HK-2 (cell line): ENCODE data around the gene RBM17.
"Not testable (repeated sequence)": the region's sequence is repeated elsewhere in the genome, so short reads cannot be mapped to it uniquely, and the experiment has no call there.

Experiments
- DNase-seq: peaks from one replicate; pipeline ENCODE4 v3.0.0-alpha.2; 2018; ENCODE audit not compliant: unreplicated experiment

Gene RBM17

DNA sequence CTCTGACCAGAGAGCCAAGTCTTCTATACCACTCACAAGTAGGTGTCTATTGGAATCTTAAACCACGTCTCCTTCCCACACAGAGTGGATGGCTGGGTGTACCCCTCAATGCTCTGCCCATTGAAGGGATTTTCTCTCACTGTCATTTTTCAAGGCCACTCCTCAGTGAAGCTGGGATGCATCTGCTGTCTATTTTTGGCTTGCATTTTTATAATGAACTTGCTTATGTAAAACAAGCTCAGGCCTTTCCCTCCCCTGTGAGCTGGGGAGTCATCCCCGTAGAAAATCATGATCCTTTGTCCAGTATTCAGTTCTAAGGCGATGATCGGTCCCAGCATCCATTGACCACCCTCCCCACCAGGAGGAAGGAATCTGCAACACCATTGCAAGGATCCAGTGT is 9.8 kb upstream of the RBM17 start:
- DNase-seq: no peak

DNA sequence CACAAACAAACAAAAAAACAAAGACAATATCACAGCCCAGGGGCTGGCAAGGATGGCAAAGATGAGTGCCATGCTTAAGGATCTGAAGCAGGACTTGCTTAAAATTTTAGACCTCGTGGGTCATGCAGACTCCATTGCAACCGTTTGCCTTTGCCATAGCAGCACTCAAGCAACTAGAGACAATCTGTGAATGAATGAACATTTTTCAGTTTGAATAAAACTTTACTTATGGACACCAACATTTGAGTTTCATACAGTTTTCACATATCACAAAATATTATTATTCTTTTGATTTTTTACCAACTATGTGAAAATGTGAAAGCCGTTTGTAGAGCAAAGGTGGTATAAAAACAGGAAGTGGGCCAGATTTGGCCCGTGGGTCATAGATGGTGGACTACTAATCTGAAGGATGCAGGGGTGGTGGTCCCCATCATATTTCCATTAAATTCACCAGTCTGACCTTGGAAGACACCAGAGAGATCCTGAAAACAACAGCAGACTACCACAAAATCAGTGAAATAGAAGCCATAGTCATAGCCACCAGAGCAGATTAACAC is 8.3 kb upstream of the RBM17 start:
- DNase-seq: no peak

DNA sequence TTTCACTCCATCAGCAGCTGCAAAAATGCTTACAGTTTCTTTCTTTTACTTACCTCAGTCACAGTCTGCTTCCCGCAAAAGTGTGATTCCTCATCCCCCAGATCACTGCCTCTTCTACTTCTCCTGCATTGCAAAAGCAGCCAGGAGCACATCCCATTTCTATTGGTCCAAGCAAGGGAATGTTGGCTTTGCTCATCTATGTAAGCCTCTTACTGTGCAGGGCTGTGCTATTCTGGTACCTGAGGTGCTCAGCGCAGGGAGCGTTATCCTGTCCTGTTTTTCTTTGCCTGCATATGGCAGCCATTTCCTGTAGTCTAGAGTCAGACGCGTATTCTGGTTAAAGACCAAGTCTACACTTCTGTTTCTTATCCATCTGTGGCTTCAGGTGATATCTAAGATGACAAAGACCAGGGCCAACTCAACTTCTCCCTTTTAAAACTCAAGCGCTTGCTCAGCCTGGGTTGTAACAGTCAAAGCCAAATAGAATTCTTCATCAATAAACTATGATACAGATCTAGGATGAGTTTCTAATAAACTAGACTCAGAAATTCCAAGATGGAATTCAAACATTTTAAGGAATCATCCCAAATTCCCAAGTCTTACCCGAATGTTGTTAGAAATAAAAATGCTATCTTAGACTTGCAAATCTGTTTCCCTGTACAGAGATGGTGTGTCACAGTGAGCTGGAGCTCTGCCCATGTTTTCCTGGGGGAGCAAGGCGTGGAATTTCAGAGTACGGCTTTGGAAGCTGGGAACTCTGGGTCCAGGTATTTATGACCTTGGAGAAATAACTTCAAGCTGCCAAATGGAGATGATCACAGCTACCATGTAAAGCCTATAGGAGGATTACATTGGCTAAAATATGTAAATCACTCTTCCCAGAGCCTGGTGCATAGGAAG is 6.1 kb upstream of the RBM17 start:
- DNase-seq: no peak

DNA sequence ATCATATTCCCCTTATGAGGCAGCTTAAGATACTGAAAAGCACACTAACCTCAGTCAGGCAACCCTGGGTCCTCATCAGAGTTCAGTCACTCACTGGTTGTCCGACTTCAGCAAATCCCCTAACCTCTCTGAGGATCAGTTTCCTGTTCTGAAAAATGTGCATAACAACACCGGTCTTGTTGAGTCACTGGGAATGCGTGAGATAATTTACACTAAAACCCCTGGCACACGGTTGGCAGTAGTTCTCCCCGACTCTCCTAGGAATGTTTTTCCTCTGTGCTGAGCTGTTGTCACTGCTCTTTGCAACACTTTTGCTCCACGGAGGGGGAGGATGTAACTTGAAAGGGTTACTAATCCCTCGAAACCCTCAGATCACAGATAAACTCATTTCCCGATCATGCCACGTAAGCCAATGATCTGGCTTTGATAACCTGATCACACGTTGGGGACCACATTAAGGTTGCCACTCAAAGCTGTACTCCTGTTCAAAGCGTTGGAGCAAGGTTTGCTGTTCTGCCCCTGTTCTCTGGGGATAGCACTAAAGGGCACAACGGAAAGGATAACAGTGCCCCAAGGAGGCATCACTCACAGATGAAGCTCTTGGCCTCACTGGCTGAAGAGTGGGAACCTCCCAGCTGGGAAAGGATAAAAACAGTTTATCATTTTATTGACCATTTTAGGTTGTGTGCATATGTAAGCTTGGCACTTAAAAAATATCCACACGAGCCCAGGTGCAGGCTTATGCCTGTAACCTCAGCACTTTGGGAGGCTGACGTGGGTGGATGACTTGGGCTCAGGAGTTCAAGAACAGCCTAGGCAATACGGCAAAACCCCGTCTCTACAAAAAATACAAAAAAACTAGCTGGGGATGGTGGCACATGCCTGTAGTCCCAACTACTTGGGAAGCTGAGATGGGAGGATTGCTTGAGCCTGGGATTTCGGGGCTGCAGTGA is 5.0 kb upstream of the RBM17 start:
- no peak for DNase-seq

DNA sequence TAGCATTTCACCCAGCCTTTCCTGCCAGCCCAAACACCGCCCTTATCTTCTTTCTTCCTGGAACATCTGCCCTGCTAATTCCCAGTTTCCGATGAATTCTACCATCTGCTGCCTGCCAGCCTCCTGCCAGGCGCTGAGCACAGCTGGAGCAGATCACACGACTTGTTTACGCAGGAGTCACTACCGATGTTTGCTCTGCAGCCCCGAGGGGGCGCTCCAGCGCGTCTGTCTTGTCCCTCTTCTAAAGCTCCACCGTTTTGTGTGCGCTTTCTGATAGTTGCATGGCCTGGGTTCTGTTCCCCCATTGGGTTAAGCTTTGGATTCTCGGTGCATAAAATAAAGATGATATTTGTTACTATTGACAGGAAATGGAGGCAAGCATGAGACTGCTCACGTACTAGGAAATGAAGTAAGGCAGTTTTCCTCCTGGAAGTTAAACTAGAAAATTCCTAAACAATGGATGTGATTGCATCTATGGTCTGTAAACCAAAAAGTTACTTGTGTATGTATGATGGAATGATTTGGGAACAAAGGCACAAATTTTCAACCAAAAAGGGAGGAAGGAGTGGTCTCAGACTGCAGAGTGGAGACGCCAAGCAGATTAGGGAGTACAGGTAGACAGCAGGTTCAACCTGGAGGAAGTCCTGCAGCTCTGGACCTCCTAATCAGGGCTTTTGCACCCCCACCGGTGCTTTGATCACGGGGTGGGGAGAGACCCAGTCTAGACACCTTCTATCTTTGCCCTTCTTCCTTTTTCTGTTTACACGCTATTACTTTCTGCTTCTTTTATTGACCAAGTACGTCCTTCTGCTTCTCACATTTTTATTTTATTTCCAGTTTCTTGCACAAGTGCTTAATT is 2.2 kb upstream of the RBM17 start:
- no peak for DNase-seq

DNA sequence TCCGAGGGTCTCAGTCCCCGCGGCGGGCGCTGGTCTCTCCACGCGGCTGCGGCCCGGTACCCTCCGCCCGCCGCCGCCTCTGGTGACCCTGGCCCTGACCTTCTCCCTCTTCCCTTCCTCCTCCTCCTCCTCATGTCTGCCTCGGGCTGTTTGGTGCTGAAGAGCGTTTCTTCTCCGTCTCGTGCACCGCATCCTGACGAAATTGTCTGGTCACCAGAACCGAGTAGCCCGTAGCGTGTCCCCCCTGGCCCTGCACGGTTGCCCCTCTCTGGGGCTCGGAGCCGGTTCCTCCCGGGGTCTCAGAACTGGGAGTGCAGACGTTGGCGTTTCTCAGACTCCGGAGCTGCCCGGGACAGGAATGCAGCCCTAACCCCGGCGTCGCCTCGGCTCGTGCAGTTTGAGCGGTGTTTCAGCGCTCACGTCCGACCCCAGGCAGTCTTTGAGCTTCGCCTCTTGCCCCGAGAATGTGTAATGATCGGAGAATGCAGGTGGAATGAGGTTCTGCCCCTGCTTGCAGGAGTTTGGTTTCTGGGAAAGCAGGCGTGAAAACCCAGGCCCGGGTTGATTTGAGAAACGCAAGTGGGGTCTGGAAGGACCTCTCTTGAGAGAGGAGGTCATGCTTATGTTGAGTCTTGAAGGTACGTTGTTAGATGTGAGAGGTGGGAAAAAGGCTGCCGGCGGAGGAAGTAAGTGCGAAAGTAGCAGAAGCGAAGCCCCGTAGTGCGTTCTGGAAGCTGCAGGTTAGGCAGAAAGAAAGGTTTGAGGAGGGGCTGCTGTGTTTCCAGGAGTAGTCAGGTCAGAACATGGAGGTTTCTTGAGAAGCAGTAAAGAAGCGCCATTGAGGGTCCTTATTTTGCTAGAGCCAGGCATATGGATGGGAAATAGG is 743 bp downstream of the RBM17 start:
- peak; percentile 20 for DNase-seq

DNA sequence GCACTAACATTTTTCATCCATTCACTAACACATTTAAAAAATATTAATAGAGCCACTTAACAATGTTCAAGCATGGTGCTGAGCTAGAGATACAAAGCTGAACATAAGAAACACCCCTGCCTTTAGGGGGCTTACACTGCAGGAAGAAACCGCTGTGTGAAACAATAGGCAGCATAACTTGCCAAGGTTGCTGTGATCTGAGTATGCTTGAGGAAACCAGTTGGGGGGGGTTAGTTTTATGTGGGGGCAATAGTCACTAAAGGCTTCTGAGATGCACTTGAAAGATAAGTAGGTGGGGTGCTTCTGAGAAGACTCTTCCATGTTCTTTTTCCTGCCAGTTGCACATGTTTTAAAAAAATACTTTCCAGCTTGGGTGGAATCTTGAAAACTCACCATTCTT is 2.8 kb downstream of the RBM17 start:
- DNase-seq: no peak

DNA sequence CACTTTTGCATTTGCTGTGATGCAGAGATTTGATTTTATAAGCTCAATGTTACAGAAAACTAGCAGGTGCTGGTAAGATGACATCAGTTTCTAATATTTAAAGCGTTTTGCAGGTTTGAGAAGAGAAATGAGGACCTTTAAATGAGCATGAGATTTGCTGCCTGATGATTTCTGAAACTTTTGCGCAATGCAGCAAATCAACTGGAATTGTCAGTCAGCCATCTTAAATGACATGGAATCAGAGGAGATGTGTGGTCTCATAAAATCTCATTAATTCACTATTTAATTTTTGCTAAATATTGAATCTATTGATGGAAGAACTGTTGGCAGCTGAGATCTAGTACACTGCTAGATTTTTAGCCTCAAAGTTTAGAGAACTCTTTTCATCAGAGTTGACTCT is 3.9 kb downstream of the RBM17 start:
- no peak for DNase-seq

DNA sequence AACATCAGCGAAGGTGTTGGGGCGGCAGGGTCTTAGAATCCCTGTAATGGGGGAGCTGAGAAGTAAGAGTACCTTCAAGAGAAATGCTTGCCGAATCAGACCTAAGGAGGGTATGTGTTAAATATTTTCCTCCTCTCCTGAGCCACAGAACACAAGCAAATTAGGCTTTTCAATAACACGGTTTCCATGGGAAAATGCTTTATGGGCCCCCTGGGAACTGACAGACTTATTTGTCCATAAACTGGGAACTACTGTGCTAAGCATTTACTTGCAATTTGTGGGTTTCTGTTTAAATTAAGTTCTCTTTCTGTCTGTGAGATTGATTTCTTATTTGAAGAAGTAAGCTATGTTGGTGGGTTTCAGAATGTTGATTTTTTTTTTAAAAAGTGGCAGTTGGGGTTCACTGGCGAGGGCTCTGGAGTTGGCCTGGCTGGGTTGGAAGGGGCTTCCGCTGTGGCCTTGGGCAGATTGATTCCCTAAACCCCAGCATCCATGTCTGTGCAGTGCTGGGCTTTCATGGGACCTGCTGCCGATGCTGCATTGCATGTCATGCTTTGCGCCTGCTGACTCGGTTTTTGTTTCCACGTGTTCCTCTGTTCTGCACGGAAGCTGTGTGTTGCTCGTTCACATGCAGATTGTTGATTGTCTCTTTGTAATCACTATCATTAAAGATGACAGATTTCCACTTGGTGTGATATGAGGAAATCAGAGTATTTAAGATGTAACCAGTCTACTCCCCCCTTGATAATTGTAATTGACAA is 7.2 kb downstream of the RBM17 start:
- no peak for DNase-seq

DNA sequence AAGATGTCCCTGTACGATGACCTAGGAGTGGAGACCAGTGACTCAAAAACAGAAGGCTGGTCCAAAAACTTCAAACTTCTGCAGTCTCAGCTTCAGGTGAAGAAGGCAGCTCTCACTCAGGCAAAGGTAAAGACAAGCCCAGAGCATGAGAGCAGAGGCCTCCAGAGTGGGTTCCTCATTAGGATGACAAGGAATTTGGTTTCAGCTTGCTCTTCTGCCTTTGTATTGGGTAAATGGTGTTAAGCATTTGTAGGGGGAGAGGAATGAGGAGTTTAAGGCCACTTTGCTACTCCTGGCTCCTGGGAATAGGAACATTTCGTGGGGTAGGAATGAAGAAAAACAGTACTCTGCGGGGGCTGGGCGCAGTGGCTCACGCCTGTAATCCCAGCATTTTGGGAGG is 8.2 kb downstream of the RBM17 start:
- DNase-seq: no peak

DNA sequence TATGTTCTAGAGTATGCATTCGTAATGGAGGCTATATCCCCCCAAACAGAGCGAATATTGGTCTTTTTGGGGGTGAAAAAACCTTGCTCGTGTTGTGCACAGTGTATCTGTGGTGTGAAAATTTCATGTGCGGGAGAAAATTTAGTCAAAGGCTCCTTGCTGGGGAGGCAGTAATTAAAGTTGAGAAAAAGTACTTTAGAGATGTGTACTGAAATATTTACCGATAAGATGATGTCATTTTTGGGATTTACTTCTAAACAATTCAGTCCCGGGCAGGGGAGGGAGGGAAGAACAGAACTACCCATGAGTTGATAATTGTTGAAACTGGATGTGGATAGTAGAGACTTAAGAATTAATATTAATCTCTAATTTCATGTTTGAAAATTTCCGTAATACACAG is 9.3 kb downstream of the RBM17 start:
- DNase-seq: no peak

DNA sequence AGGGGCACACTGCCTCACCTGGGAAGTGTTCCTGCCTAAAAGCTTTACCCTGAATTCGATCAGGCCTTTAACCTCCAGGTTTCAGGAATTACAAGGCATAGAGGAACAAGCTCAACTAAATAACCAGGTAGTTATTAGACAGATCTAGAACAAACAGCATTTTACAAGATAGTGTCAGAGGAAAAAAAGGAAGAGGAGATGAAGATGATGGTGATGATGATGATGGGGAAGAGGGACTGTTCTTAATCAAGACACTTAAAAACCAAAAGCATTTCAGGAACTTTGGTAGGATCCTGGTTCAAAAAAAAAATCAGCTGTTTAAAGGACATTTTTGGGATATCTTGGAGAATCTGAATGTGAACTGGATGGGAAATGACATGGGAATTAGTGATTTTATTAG is 11.5 kb downstream of the RBM17 start:
- no peak for DNase-seq

DNA sequence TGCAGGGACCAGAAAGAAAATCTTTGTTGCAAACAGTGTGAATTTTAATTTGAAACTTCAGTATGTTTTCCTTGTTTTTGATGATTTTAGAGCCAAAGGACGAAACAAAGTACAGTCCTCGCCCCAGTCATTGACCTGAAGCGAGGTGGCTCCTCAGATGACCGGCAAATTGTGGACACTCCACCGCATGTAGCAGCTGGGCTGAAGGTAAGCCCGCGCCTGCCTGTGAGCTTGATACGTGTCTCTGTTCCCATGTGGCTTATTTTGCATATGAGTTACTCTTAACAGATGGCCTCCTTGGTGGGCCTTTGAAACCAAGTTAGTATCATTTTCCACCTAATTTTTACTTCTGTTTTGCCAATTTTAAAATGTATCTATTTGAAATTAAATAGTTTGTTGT is 12.3 kb downstream of the RBM17 start:
- DNase-seq: no peak

DNA sequence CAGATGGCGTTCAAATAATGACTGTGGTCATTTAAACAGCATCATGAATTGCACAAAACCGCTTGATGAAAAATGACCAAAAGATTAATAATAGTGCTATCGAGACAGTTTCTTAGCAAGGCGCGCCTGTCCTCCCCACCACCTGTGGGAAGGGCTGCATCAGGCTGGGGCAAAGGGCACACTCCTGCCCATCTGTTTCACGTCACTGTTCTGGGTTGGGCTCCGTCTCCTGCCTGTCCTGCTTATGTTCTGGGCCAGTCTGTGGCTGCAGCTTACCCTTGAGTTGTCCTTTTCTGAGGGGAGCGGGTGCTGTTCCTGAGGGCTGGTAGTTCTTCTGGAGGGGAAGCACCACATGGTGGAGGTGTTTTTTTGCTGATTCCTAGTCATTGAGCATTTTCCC is 13.3 kb downstream of the RBM17 start:
- DNase-seq: no peak

DNA sequence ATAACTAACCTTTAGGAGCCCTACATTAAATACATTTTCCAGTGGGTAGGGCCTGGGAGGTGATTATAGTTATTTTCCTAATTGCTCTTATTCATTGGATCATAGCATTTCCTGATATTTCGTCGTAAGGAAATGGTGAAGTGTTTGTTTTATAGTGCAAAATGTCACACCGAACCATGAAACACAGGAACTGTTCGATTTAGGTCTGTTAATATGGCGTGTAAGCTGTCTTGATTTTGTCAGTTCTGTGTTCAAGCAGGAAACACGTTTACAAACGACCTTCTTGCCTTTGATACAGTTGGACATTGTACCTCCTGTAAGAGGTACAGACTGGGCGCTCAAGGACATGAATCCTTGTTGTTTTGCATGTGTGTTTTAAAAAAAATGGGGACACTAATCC is 14.8 kb downstream of the RBM17 start:
- no peak for DNase-seq

DNA sequence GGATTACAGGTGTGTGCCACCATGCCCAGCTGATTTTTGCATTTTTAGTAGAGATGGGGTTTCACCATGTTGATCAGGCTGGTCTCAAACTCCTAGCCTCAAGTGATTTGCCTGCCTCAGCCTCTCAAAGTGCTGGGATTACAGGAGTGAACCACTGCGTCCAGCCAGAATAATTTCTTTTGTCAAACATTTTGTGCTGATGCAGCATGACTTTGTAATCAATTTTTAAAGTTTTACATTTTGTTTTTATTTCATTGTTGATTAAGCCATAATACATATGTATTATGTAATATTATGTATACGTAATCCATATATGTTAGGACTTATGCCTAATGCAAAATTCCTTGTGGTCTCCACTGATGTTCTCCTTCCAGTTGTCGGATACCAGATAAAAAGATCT is 18.8 kb downstream of the RBM17 start:
- DNase-seq: not testable (repeated sequence)

DNA sequence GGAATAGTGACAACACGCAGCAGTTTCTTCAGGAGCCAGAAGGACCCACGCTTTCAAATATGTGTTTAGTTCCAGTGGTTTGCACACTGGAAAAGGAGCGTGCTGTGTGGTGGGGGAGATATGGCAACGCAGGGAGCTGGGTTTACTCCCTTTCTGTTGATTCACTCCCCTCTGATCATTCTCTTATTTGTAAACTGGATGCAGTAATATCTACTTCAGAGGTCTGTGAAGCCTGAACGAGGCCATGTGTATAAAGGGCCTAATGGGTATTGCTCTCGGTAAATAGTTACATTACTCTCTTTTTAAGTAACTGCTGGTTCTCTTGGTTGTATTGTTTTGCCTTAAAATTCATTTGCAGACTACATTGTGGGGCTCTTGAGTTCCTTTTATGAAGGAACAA is 19.2 kb downstream of the RBM17 start:
- no peak for DNase-seq

DNA sequence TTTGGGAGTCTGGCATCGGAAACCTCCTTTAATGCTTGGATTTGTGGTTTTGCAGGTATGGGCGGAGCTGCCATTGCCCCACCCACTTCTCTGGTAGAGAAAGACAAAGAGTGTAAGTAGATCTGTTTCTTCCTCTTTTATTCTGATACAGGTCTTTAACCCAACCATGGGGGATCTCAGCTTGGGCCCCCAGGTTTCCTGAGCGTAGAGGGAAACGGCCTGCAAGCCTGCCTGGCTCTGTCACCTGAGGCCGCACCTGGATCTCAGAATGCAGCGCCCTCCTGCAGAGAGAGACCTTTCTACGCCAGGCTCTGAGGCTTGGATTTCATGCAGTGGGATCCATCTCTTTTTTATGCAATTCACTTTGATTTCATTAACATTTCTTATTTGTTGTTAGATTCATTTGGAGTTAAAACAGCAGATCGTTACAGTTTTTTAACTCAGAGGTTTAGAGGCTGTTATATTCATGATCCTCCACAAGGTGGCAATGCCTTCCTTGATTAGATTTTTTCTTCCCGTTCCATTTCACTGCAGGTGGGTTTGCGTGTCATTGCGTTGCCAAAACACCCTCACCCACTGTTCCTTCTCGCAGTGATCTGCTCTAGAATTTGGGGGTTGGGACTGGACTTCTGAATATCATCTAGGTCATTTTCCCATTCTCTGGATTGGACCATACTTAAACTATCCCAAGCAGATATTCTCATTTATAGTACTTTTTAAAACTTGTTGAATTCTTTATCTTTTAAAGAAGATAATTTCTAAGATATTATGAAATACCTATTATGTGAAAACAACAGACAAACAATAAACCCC is 20.0 kb downstream of the RBM17 start:
- no peak for DNase-seq

DNA sequence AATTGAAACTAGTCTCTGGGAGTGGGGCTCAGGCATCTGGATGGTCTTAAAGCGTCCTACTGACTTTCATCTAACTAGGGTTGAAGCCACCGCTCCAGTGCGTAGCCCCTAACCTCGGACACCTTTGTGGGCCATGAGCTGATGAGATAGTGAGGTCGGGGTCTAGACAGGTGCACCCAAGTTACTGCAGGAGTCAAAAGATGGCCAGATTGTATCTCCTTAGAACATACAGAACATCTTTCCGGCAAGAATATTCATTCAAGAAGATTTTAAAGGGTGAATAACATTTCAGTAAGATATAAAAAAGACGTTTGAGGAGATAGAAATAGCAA is 20.6 kb downstream of the RBM17 start:
- no peak for DNase-seq
